Mesenchymal stem cell (in vitro differentiated cells and primary cell): ENCODE measurements around the gene MED15.
A peak's percentile ranks its signal among the peaks of the same experiment; 100 is the strongest.

Experiments
- DNase-seq: peaks from one replicate; pipeline ENCODE4 v3.0.0-alpha.2; 2013
- H2AFZ ChIP-seq: one replicate; pipeline ENCODE4 v1.6.1; 2013; ENCODE audit warnings: low read depth, mild to moderate bottlenecking, control low read depth, inconsistent platforms, low read length, moderate library complexity
- H2AK5ac ChIP-seq: 2 replicates; pipeline ENCODE4 v1.6.1; 2013; ENCODE audit warnings: low read length, moderate library complexity, mild to moderate bottlenecking, inconsistent platforms; ENCODE audit not compliant: severe bottlenecking
- H2BK120ac ChIP-seq: one replicate; pipeline ENCODE4 v1.6.1; 2013; ENCODE audit warnings: low read depth, mild to moderate bottlenecking, inconsistent platforms, low read length, moderate library complexity
- H2BK12ac ChIP-seq, 2 experiments: one replicate each; pipeline ENCODE4 v1.6.1; 2013; ENCODE audit warnings: inconsistent platforms in 2 of 2, low read length in 2 of 2, mild to moderate bottlenecking in 2 of 2, moderate library complexity in 2 of 2, control low read depth in 1 of 2
- H2BK15ac ChIP-seq: one replicate; pipeline ENCODE4 v1.6.1; 2013; ENCODE audit warnings: mild to moderate bottlenecking, low read depth, inconsistent platforms; ENCODE audit not compliant: poor library complexity, severe bottlenecking
- H2BK5ac ChIP-seq: 2 replicates; pipeline ENCODE4 v1.6.1; 2013; ENCODE audit warnings: low read depth, mild to moderate bottlenecking, low read length, control low read depth, inconsistent platforms; ENCODE audit not compliant: poor library complexity, severe bottlenecking
- H3K14ac ChIP-seq, 2 experiments: one replicate each; pipeline ENCODE4 v1.6.1; 2013; ENCODE audit warnings: inconsistent platforms in 2 of 2, low read length in 2 of 2, control low read depth in 1 of 2, mild to moderate bottlenecking in 1 of 2, moderate library complexity in 1 of 2
- H3K18ac ChIP-seq, 2 experiments: one replicate each; pipeline ENCODE4 v1.6.1; 2013; ENCODE audit warnings: inconsistent platforms in 2 of 2, low read length in 2 of 2, control low read depth in 1 of 2, low read depth in 1 of 2, mild to moderate bottlenecking in 1 of 2
- H3K23ac ChIP-seq, 2 experiments: one replicate each; pipeline ENCODE4 v1.6.1; 2013; ENCODE audit warnings: inconsistent platforms in 2 of 2, low read length in 2 of 2, mild to moderate bottlenecking in 2 of 2, moderate library complexity in 2 of 2, control low read depth in 1 of 2
- H3K27ac ChIP-seq: 2 replicates; pipeline ENCODE4 v1.5.1; 2013; ENCODE audit warnings: mild to moderate bottlenecking, moderate library complexity, low read length, control low read depth, inconsistent platforms; ENCODE audit not compliant: poor library complexity, severe bottlenecking
- H3K27me3 ChIP-seq, 2 experiments: 2 replicates each; pipeline versions ENCODE4 v1.6.1 to v1.7.0; 2013; ENCODE audit warnings: low read length in 2 of 2, mild to moderate bottlenecking in 2 of 2, moderate library complexity in 2 of 2, control low read depth in 1 of 2, inconsistent platforms in 1 of 2; ENCODE audit not compliant: control insufficient read depth in 1 of 2, insufficient read depth in 1 of 2
- H3K36me3 ChIP-seq, 2 experiments: 2 replicates each; pipeline versions ENCODE4 v1.6.1 to v1.7.0; 2013; ENCODE audit warnings: low read length in 2 of 2, control low read depth in 1 of 2, inconsistent platforms in 1 of 2, low read depth in 1 of 2, mild to moderate bottlenecking in 1 of 2; ENCODE audit not compliant: insufficient read depth in 2 of 2, control insufficient read depth in 1 of 2
- H3K4ac ChIP-seq, 2 experiments: one replicate each; pipeline ENCODE4 v1.6.1; 2013; ENCODE audit warnings: inconsistent platforms in 2 of 2, low read length in 2 of 2, mild to moderate bottlenecking in 2 of 2, moderate library complexity in 2 of 2, control low read depth in 1 of 2, low read depth in 1 of 2
- H3K4me1 ChIP-seq: 2 replicates; pipeline ENCODE4 v1.6.1; 2013; ENCODE audit warnings: low read depth, low read length, control low read depth; ENCODE audit not compliant: control insufficient read depth, insufficient read depth
- H3K4me2 ChIP-seq: 2 replicates; pipeline ENCODE4 v1.6.1; 2013; ENCODE audit warnings: low read length, mild to moderate bottlenecking, inconsistent platforms; ENCODE audit not compliant: poor library complexity, severe bottlenecking
- H3K4me3 ChIP-seq, 2 experiments: 2 replicates each; pipeline versions ENCODE4 v1.5.1 to v1.7.0; 2013; ENCODE audit warnings: low read length in 2 of 2, mild to moderate bottlenecking in 2 of 2, control low read depth in 1 of 2, low read depth in 1 of 2; ENCODE audit not compliant: insufficient read depth in 1 of 2
- H3K79me1 ChIP-seq: replicated peaks from 2 replicates; pipeline ENCODE4 v1.6.1; 2013; ENCODE audit warnings: mild to moderate bottlenecking, control low read depth, low read length, inconsistent platforms; ENCODE audit not compliant: poor library complexity, severe bottlenecking
- H3K9ac ChIP-seq: 2 replicates; pipeline ENCODE4 v1.7.0; 2013; ENCODE audit warnings: mild to moderate bottlenecking, low read length, moderate library complexity
- H3K9me3 ChIP-seq: 2 replicates; pipeline ENCODE4 v1.7.0; 2013; ENCODE audit warnings: mild to moderate bottlenecking, low read length; ENCODE audit not compliant: control insufficient read depth
- H4K8ac ChIP-seq: one replicate; pipeline ENCODE4 v1.6.1; 2013; ENCODE audit warnings: inconsistent platforms, mild to moderate bottlenecking, low read length, moderate library complexity
- H4K91ac ChIP-seq: one replicate; pipeline ENCODE4 v1.6.1; 2013; ENCODE audit warnings: mild to moderate bottlenecking, low read length, inconsistent platforms
- WGBS: methylation state at CpG from one replicate; pipeline ENCODE4 v1.1.7; 2013; ENCODE audit warnings: mixed read lengths; 5-methylcytosine and 5-hydroxymethylcytosine counted together

Gene MED15

DNA sequence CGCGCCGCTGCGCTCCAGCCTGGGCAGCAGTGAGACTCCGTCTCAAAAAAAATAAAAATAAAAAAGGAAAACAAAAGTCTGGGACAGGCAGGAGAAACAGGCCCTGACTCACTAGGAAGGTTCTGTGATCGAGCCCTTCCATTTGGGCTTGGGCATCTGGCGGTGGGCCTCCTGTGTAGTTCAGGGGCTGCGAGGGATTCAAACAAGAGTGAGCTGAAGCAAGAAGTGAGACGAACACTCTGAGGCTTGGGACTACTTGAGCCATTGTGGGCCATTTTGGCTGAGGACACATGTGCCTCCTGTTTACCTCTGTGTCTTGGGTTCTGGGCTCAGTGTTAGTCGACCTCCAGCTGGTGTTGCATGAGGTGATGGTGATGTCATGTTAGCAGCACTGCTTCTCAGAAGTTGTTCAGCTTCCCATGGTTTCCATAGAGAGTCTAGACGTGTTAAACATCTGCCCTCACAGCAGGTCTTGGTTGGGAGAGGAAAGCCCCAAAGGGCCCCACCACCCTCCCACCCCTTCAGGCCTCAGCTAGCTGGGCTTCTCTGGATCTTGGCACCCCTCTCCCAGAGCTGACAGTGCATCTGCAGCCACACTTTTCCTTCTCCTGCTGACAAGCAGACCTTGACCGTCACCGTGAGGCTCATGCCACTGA, 57.8 kb downstream of the MED15 start:
- H2BK120ac ChIP-seq: no peak overlapping the region
- no peak overlapping the region for H4K8ac ChIP-seq
- no peak overlapping the region for H2AFZ ChIP-seq
- H3K27ac ChIP-seq: no peak overlapping the region
- no peak overlapping the region for H2BK12ac ChIP-seq
- no peaks in the 10 kb centered on the region for H3K27me3 ChIP-seq
- H3K14ac ChIP-seq: no peak overlapping the region
- peaks cover 60 to 78% of the 10 kb centered on the region in 2 experiments for H3K36me3 ChIP-seq
- H3K4me3 ChIP-seq: no peak overlapping the region
- DNase-seq: peak; percentile 64
- no peak overlapping the region for H3K4ac ChIP-seq
- no peak overlapping the region for H3K9ac ChIP-seq
- H3K18ac ChIP-seq: no peak overlapping the region
- H2AK5ac ChIP-seq: no peak overlapping the region
- peaks cover 51% of the 10 kb centered on the region for H3K4me1 ChIP-seq
- H4K91ac ChIP-seq: no peak overlapping the region
- no peak overlapping the region for H2BK15ac ChIP-seq
- peaks cover 13% of the 10 kb centered on the region for H3K79me1 ChIP-seq
- H3K4me2 ChIP-seq: no peak overlapping the region
- H3K9me3 ChIP-seq: no peaks in the 10 kb centered on the region
- no peak overlapping the region for H2BK5ac ChIP-seq
- 93% methylated on average over 13 of the region's 13 CpGs for WGBS
- no peak overlapping the region for H3K23ac ChIP-seq

DNA sequence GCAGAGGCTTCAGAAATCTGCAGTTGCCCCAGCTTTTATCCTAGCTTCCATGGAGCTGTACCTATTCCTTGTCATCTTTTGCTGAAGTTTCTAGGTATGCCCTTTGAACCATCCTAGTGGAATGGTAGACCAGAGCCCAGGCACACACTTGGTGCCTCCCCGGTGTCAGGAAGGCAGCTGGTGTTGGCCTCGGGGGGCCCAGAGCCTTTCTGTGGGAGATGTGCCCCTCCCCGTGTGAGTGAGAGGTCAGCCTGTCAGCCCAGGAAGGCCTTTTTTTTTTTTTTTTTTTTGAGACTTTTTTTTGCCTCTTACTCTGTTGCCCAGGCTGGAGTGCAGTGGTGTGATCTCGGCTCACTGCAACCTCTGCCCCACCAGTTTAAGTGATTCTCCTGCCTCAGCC, 58.4 kb downstream of the MED15 start:
- H3K27me3 ChIP-seq: no peaks in the 10 kb centered on the region
- H3K9me3 ChIP-seq: no peaks in the 10 kb centered on the region
- H2BK12ac ChIP-seq: no peak overlapping the region
- no peak overlapping the region for H3K27ac ChIP-seq
- H3K4me2 ChIP-seq: no peak overlapping the region
- no peak overlapping the region for H3K9ac ChIP-seq
- H2BK5ac ChIP-seq: no peak overlapping the region
- no peak overlapping the region for H3K14ac ChIP-seq
- DNase-seq: no peak
- H3K4ac ChIP-seq: no peak overlapping the region
- H2BK15ac ChIP-seq: no peak overlapping the region
- H4K8ac ChIP-seq: no peak overlapping the region
- no peak overlapping the region for H3K23ac ChIP-seq
- peaks cover 12% of the 10 kb centered on the region for H3K79me1 ChIP-seq
- no peak overlapping the region for H4K91ac ChIP-seq
- H3K4me1 ChIP-seq: peaks cover 53% of the 10 kb centered on the region
- peaks cover 57 to 73% of the 10 kb centered on the region in 2 experiments for H3K36me3 ChIP-seq
- no peak overlapping the region for H2AFZ ChIP-seq
- 91% methylated on average over 4 of the region's 4 CpGs for WGBS
- H2BK120ac ChIP-seq: no peak overlapping the region
- no peak overlapping the region for H3K18ac ChIP-seq
- H3K4me3 ChIP-seq: no peak overlapping the region
- no peak overlapping the region for H2AK5ac ChIP-seq

DNA sequence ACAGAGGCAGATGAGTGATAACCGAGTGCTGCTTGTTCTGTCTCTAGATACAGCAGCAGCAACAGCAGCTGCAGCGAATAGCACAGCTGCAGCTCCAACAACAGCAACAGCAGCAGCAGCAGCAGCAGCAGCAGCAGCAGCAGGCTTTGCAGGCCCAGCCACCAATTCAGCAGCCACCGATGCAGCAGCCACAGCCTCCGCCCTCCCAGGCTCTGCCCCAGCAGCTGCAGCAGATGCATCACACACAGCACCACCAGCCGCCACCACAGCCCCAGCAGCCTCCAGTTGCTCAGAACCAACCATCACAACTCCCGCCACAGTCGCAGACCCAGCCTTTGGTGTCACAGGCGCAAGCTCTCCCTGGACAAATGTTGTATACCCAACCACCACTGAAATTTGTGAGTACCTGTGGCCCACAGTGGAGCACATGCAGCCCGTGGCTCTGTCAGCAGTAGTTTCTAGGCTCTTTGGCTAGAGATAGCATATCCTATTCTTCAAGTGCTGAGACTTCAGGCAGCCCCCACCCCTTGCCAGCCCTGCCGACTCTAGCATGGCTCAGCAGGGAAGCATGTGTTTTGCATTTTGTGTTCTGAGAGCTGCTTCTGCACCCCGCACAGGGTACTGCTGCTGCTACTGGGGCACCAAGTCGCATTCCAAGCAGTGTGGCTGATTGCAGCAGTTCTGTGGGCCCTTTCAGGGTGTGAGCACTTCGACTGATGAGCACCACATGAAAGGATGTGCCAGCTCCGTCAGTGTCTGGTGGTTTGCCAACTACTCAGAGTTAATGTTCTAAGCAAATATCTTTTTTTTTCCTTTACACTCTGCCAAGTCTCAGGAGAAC, 59.2 kb downstream of the MED15 start:
- no peaks in the 10 kb centered on the region for H3K27me3 ChIP-seq
- no peak overlapping the region for H2BK12ac ChIP-seq
- peak overlapping the region in 1 of 2 experiments; percentile 23 for H3K18ac ChIP-seq
- peaks cover 65 to 78% of the 10 kb centered on the region in 2 experiments for H3K36me3 ChIP-seq
- H2BK15ac ChIP-seq: no peak overlapping the region
- no peak overlapping the region for H3K4ac ChIP-seq
- H3K79me1 ChIP-seq: peaks cover 18% of the 10 kb centered on the region
- WGBS: 91% methylated on average over 13 of the region's 14 CpGs
- no peak overlapping the region for H3K4me2 ChIP-seq
- no peak overlapping the region for H4K91ac ChIP-seq
- peak overlapping the region in 1 of 2 experiments; percentile 48 for H3K14ac ChIP-seq
- H3K4me1 ChIP-seq: peaks cover 60% of the 10 kb centered on the region
- H3K4me3 ChIP-seq: peak overlapping the region in 1 of 2 experiments; percentile 6
- no peak overlapping the region for H2AFZ ChIP-seq
- no peak overlapping the region for H3K23ac ChIP-seq
- no peak overlapping the region for H4K8ac ChIP-seq
- no peak overlapping the region for H2BK5ac ChIP-seq
- H3K27ac ChIP-seq: peak overlapping the region; percentile 80
- H2BK120ac ChIP-seq: no peak overlapping the region
- H2AK5ac ChIP-seq: no peak overlapping the region
- no peak for DNase-seq
- H3K9me3 ChIP-seq: no peaks in the 10 kb centered on the region
- H3K9ac ChIP-seq: peak overlapping the region; percentile 51

DNA sequence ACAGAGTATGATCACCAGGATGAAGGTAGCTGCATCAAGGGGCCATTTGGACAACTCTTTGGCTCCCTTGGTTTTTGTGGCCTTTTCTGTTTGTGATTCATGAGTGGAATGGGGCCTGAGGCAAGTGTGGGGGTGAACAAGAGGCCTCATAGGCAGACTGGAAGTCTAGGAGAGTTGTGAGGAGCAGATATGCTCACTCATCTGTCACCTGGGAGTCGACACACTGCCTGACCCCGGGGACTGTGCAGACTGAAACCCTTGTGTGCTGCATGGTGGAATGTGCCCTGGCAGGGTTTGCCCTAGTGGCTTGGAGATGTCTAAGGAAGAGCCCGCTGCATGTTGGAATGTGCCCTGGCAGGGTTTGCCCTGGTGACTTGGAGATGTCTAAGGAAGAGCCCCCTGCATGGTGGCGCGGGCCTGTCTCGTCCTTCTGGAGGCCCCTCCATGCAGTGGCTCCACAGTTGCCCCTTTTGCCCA, 60.0 kb downstream of the MED15 start:
- peak overlapping the region; percentile 51 for H3K9ac ChIP-seq
- peak overlapping the region in 1 of 2 experiments; percentile 17 for H3K4me3 ChIP-seq
- no peak overlapping the region for H4K91ac ChIP-seq
- no peaks in the 10 kb centered on the region for H3K9me3 ChIP-seq
- H3K14ac ChIP-seq: no peak overlapping the region
- no peak overlapping the region for H2BK120ac ChIP-seq
- no peak overlapping the region for H2BK12ac ChIP-seq
- DNase-seq: peak; percentile 48
- H3K4me1 ChIP-seq: peaks cover 60% of the 10 kb centered on the region
- H2BK15ac ChIP-seq: no peak overlapping the region
- H3K79me1 ChIP-seq: peaks cover 24% of the 10 kb centered on the region
- H3K27me3 ChIP-seq: no peaks in the 10 kb centered on the region
- H3K4me2 ChIP-seq: no peak overlapping the region
- no peak overlapping the region for H4K8ac ChIP-seq
- no peak overlapping the region for H2AFZ ChIP-seq
- H3K23ac ChIP-seq: no peak overlapping the region
- 77% methylated on average over 6 of the region's 6 CpGs for WGBS
- no peak overlapping the region for H3K18ac ChIP-seq
- H3K4ac ChIP-seq: no peak overlapping the region
- no peak overlapping the region for H2BK5ac ChIP-seq
- H3K36me3 ChIP-seq: peaks cover 67 to 80% of the 10 kb centered on the region in 2 experiments
- H2AK5ac ChIP-seq: no peak overlapping the region
- peak overlapping the region; percentile 80 for H3K27ac ChIP-seq
